Pancreas (tissue), 10 donors: Measurements from ENCODE around the gene TSPO2. TPM values are rescaled to one million over a fixed set of nuclear protein-coding genes. Genes with fewer than 3 reads are reported as not detected.

ENCODE experiments used
- ATAC-seq, 4 donors: fragments of 200-7000 bp; cut with Tn5 transposase; one replicate each; pipeline versions ENCODE4 v1.8.0 to v1.9.1; 2020; ENCODE audit warnings: mild to moderate bottlenecking in 4 of 4, moderate library complexity in 4 of 4
- DNase-seq, 6 donors: peaks; one replicate each; pipeline ENCODE4 v3.0.0-alpha.2; 2020
- FAIRE-seq: peaks from 2 replicates; lab custom pipeline; 2012; peaks lifted over from hg19 to GRCh38; lab: Jason Lieb, UNC
- H3K27ac ChIP-seq, 4 donors: fragments of 200-600 bp; sonication (generic); 1 replicate in 3 of 4; 2 replicates in 1 of 4; pipeline versions ENCODE4 v1.5.0 to v1.8.0; 2020
- H3K27me3 ChIP-seq, 4 donors: fragments of 200-600 bp; one replicate each; pipeline ENCODE4 v1.8.0; 2021
- H3K36me3 ChIP-seq, 3 donors: fragments of 200-600 bp; sonication (generic) in 1 of 3; one replicate each; pipeline versions ENCODE4 v1.5.0 to v1.8.0; 2020 to 2021
- H3K4me1 ChIP-seq, 3 donors: fragments of 200-600 bp; one replicate each; pipeline ENCODE4 v1.8.0; 2021
- H3K4me3 ChIP-seq, 4 donors: fragments of 200-600 bp; sonication (generic) in 2 of 4; one replicate each; pipeline versions ENCODE4 v1.5.0 to v1.8.0; 2020 to 2021
- H3K9me3 ChIP-seq, 4 donors: fragments of 200-600 bp; one replicate each; pipeline ENCODE4 v1.8.0; 2021
- CTCF ChIP-seq, 4 donors: fragments of 200-600 bp; sonication (generic) in 3 of 4; IDR thresholded peaks; one replicate each; pipeline versions ENCODE4 v1.5.0 to v1.8.0; 2021; ENCODE audit warnings: antibody characterized with exemption in 4 of 4
- WGBS, 2 donors: extraction: QIAGEN DNeasy Blood & Tissue Kit; methylation state at CpG; one replicate each; pipeline ENCODE4 v1.1.7; 2013; 5-methylcytosine and 5-hydroxymethylcytosine counted together
- intact Hi-C, 3 donors: fragments of 100-400 bp; cut with DNase I; formaldehyde crosslinking; loops; one replicate each; pipeline versions ENCODE4 v1.11.1 to v1.14.2; 2022
- polyA plus RNA-seq, 2 donors: library from polyadenylated mRNA; stranded (reverse); fragments of 200-250 nt; gene quantifications; one replicate each; pipeline ENCODE4 v1.2.3, GENCODE V29; 2013
- total RNA-seq, 6 donors: library from RNA; stranded (reverse); fragmentation: NEBNext Ultra II Directional in 4 of 6; extraction: Animal tissue kit (Norgen Biotek cat#: 25700) in 4 of 6; gene quantifications; one replicate each; pipeline versions ENCODE4 v1.2.1 to v1.2.4, GENCODE V29; 2021 to 2023
- donor health status: healthy with polysubstance abuse.
- donor health status: DM: no; HTN: no; CAD: no; lungs with moderate emphysema.
- donor health status: DM: no; HTN: no; CAD: no.
- donor health status: control.
- donor health status: control.
- donor health status: Bipolar disorder and iron deficiency.
- donor health status: DM: yes; HTN: yes; CAD: no.
- donor health status: DM: no; HTN: no; CAD: no.
- donor health status: DM: no; HTN: no; CAD: no.
- donor health status: DM: yes; HTN: yes; CAD: no.

Gene TSPO2
- total and polyA plus RNA-seq, 8 donors = 0.12 to 0.42 (median 0.28) TPM; not detected in 5

- H3K4me1 ChIP-seq = peaks cover 23 to 37% (median 29%) of the 10 kb centered on the region in 3 donors
- H3K27me3 ChIP-seq = no peaks in the 10 kb centered on the region
- no peak for TF ChIP-seq CTCF (IDR thresholded peaks at IDR 0.05)
- H3K4me3 ChIP-seq = no peak overlapping the region
- no peak overlapping the region for H3K27ac ChIP-seq
- 93 to 100% methylated on average over 3 of the region's 3 CpGs for WGBS, 2 donors
- H3K36me3 ChIP-seq = no peaks in the 10 kb centered on the region
- FAIRE-seq (no peak), DNase-seq (no peak), ATAC-seq (no peak)
- H3K9me3 ChIP-seq = no peaks in the 10 kb centered on the region
- intact Hi-C loops = no loop called here
These were observed 884 bp downstream of the TSPO2 start for GRCh38 chr6:41043151-41043550.

GRCh38 chr6:41045664-41046063 is 3.4 kb downstream of the TSPO2 start:
- no peaks in the 10 kb centered on the region for H3K9me3 ChIP-seq
- H3K27ac ChIP-seq = peak overlapping the region in 3 of 4 donors; percentile 4 to 68 (median 48)
- no peak for DNase-seq
- TF ChIP-seq CTCF (IDR thresholded peaks at IDR 0.05) = no peak
- no peak for FAIRE-seq
- intact Hi-C loops = no loop called here
- H3K4me3 ChIP-seq = no peak overlapping the region
- 19 to 25% methylated on average over 5 of the region's 5 CpGs for WGBS, 2 donors
- H3K4me1 ChIP-seq = peaks cover 14 to 32% (median 19%) of the 10 kb centered on the region in 3 donors
- H3K36me3 ChIP-seq = no peaks in the 10 kb centered on the region
- no peaks in the 10 kb centered on the region for H3K27me3 ChIP-seq
- peak; percentile 5 to 18 (median 13) for ATAC-seq

- Histone ChIP-seq H3K4me1 (peaks cover 10 to 27% (median 16%) of the 10 kb centered on the region in 3 donors), H3K9me3 (no peaks in the 10 kb centered on the region), H3K4me3 (no peak overlapping the region), H3K27ac (peak overlapping the region in 2 of 4 donors; percentile 48 to 68), H3K27me3 (no peaks in the 10 kb centered on the region), H3K36me3 (no peaks in the 10 kb centered on the region)
- DNase-seq (no peak), ATAC-seq (peak; percentile 10 to 59 (median 36)), FAIRE-seq (no peak)
- intact Hi-C loops = no loop called here
- TF ChIP-seq CTCF (IDR thresholded peaks at IDR 0.05) = no peak
- 26 to 27% methylated on average over 1 of the region's 1 CpG for WGBS, 2 donors
These were observed 3.8 kb downstream of the TSPO2 start for GRCh38 chr6:41046084-41046483.

GRCh38 chr6:41047306-41047705 is 5.0 kb downstream of the TSPO2 start:
- no peak for ATAC-seq
- peaks cover 12 to 30% (median 26%) of the 10 kb centered on the region in 3 donors for H3K4me1 ChIP-seq
- H3K27ac ChIP-seq = no peak overlapping the region
- TF ChIP-seq CTCF (IDR thresholded peaks at IDR 0.05) = no peak
- intact Hi-C loops = no loop called here
- no peak overlapping the region for H3K4me3 ChIP-seq
- H3K27me3 ChIP-seq = no peaks in the 10 kb centered on the region
- H3K9me3 ChIP-seq = no peaks in the 10 kb centered on the region
- FAIRE-seq = no peak
- WGBS, 2 donors = 97 to 100% methylated on average over 2 of the region's 2 CpGs
- H3K36me3 ChIP-seq = no peaks in the 10 kb centered on the region
- no peak for DNase-seq
